Neuronal stem cell (in vitro differentiated cells): ENCODE data around the gene DPM1.

Source experiments
- DNase-seq: peaks from one replicate; pipeline ENCODE4 v3.0.0-alpha.2; 2013; ENCODE audit warnings: low spot score
- H2AFZ ChIP-seq: one replicate; pipeline ENCODE4 v1.6.1; 2013; ENCODE audit warnings: mild to moderate bottlenecking, low read length, inconsistent platforms
- H2AK5ac ChIP-seq: 2 replicates; pipeline ENCODE4 v1.6.1; 2013; ENCODE audit warnings: low read depth, mild to moderate bottlenecking, inconsistent platforms, low read length, moderate library complexity, mixed read lengths
- H2BK120ac ChIP-seq: 2 replicates; pipeline ENCODE4 v1.6.1; 2013; ENCODE audit warnings: low read depth, mild to moderate bottlenecking, inconsistent platforms, low read length, moderate library complexity, mixed read lengths
- H2BK12ac ChIP-seq: one replicate; pipeline ENCODE4 v1.6.1; 2013; ENCODE audit warnings: low read length, inconsistent platforms
- H2BK15ac ChIP-seq: 2 replicates; pipeline ENCODE4 v1.6.1; 2013; ENCODE audit warnings: mild to moderate bottlenecking, low read length, inconsistent platforms, mixed read lengths
- H2BK5ac ChIP-seq: one replicate; pipeline ENCODE4 v1.6.1; 2013; ENCODE audit warnings: inconsistent platforms, mild to moderate bottlenecking, low read length, moderate library complexity
- H3K14ac ChIP-seq: one replicate; pipeline ENCODE4 v1.6.1; 2013; ENCODE audit warnings: low read length, inconsistent platforms
- H3K18ac ChIP-seq: 2 replicates; pipeline ENCODE4 v1.6.1; 2013; ENCODE audit warnings: low read length, inconsistent platforms
- H3K23ac ChIP-seq: 2 replicates; pipeline ENCODE4 v1.6.1; 2013; ENCODE audit warnings: low read depth, mild to moderate bottlenecking, mixed read lengths, low read length, inconsistent platforms; ENCODE audit not compliant: poor library complexity
- H3K27ac ChIP-seq: replicated peaks from 3 replicates; pipeline ENCODE4 v1.5.1; 2013; ENCODE audit warnings: low read length, inconsistent platforms
- H3K27me3 ChIP-seq, 3 experiments: 2 replicates each; pipeline ENCODE4 v1.6.1; 2013; ENCODE audit warnings: low read length in 3 of 3, mild to moderate bottlenecking in 2 of 3, inconsistent platforms in 1 of 3, low read depth in 1 of 3, mixed read lengths in 1 of 3, moderate library complexity in 1 of 3; ENCODE audit not compliant: control insufficient read depth in 3 of 3, insufficient read depth in 3 of 3
- H3K36me3 ChIP-seq, 2 donors: replicated peaks in 1 of 2; 2 replicates each; pipeline ENCODE4 v1.6.1; 2013; ENCODE audit warnings: low read length in 2 of 2; ENCODE audit not compliant: control insufficient read depth in 2 of 2, insufficient read depth in 2 of 2
- H3K4ac ChIP-seq: 2 replicates; pipeline ENCODE4 v1.6.1; 2013; ENCODE audit warnings: inconsistent platforms, mild to moderate bottlenecking, low read length, moderate library complexity
- H3K4me1 ChIP-seq, 2 donors: 1 replicate in 1 of 2; 2 replicates in 1 of 2; pipeline ENCODE4 v1.6.1; 2013; ENCODE audit warnings: low read length in 2 of 2, low read depth in 1 of 2; ENCODE audit not compliant: control insufficient read depth in 2 of 2, insufficient read depth in 1 of 2
- H3K4me2 ChIP-seq: one replicate; pipeline ENCODE4 v1.6.1; 2013; ENCODE audit warnings: mild to moderate bottlenecking, low read length, inconsistent platforms; ENCODE audit not compliant: insufficient read depth, poor library complexity, severe bottlenecking
- H3K4me3 ChIP-seq, 2 donors: 2 replicates each; pipeline ENCODE4 v1.5.1; 2013; ENCODE audit warnings: low read length in 2 of 2, mild to moderate bottlenecking in 2 of 2, inconsistent platforms in 1 of 2, moderate library complexity in 1 of 2
- H3K79me1 ChIP-seq: one replicate; pipeline ENCODE4 v1.6.1; 2013; ENCODE audit warnings: low read depth, mild to moderate bottlenecking, inconsistent platforms, low read length, moderate library complexity
- H3K9ac ChIP-seq: one replicate; pipeline ENCODE4 v1.6.1; 2013; ENCODE audit warnings: mild to moderate bottlenecking, low read depth, low read length, inconsistent platforms; ENCODE audit not compliant: poor library complexity
- H3K9me3 ChIP-seq, 2 donors: replicated peaks in 1 of 2; 2 replicates each; pipeline versions ENCODE3 to v1.6.1; 2013; ENCODE audit warnings: low read length in 2 of 2, mild to moderate bottlenecking in 2 of 2, inconsistent platforms in 1 of 2, low read depth in 1 of 2, mixed read lengths in 1 of 2, moderate library complexity in 1 of 2; ENCODE audit not compliant: control insufficient read depth in 2 of 2, insufficient read depth in 1 of 2
- H4K8ac ChIP-seq: one replicate; pipeline ENCODE4 v1.6.1; 2013; ENCODE audit warnings: low read depth, mild to moderate bottlenecking, inconsistent platforms, low read length, moderate library complexity
- H4K91ac ChIP-seq: one replicate; pipeline ENCODE4 v1.6.1; 2013; ENCODE audit warnings: low read length, low read depth, mild to moderate bottlenecking, inconsistent platforms; ENCODE audit not compliant: poor library complexity
- WGBS, 2 donors: extraction: QIAGEN DNeasy Blood & Tissue Kit; methylation state at CpG; one replicate each; pipeline ENCODE4 v1.1.7; 2013; ENCODE audit warnings: missing lambda C conversion rate in 2 of 2, mixed read lengths in 1 of 2; ENCODE audit not compliant: insufficient read length in 2 of 2, insufficient replicate concordance in 1 of 2; ENCODE audit errors: extremely low coverage in 2 of 2; 5-methylcytosine and 5-hydroxymethylcytosine counted together

Gene DPM1

GRCh38 chr20:50996901-50997865, 38.9 kb upstream of the DPM1 start:
- H3K9ac ChIP-seq = no peak overlapping the region
- H2BK5ac ChIP-seq = no peak overlapping the region
- no peak overlapping the region for H3K4ac ChIP-seq
- H3K14ac ChIP-seq = no peak overlapping the region
- no peak overlapping the region for H3K27ac ChIP-seq
- H3K4me2 ChIP-seq = no peak overlapping the region
- H3K23ac ChIP-seq = no peak overlapping the region
- no peak overlapping the region for H2AFZ ChIP-seq
- H4K91ac ChIP-seq = no peak overlapping the region
- H3K18ac ChIP-seq = no peak overlapping the region
- peaks cover 6 to 7% of the 10 kb centered on the region in 2 donors for H3K4me1 ChIP-seq
- no CpG with 5 or more reads among the region's 10 CpGs for whole genome bisulfite sequencing, 2 donors
- no peak for DNase-seq
- no peaks in the 10 kb centered on the region for H3K79me1 ChIP-seq
- H3K27me3 ChIP-seq = peaks cover 0 to 3% (median 0%) of the 10 kb centered on the region in 3 experiments
- no peak overlapping the region for H2BK120ac ChIP-seq
- no peak overlapping the region for H2AK5ac ChIP-seq
- no peaks in the 10 kb centered on the region for H3K36me3 ChIP-seq
- no peaks in the 10 kb centered on the region for H3K9me3 ChIP-seq
- H3K4me3 ChIP-seq = no peak overlapping the region
- no peak overlapping the region for H2BK15ac ChIP-seq
- no peak overlapping the region for H4K8ac ChIP-seq
- H2BK12ac ChIP-seq = no peak overlapping the region

DNA sequence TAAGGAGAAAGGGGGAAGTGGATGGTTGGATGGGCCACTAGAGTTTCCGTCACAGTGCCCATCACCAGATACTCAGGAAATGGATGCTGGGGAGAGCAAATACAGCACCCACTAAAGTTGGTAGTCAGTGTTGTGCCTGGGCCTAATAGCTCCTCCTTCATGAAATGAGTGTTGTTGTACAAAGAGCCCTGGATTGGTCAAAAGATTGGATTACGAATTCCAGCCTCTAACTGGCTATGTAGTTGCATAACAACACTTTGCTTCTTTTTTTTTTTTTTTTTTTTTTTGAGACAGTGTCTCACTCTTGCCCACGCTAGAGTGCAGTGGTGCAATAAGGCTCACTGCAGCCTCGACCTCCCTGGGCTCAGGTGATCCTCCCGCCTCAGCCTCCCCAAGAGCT, 37.2 kb upstream of the DPM1 start:
- no peaks in the 10 kb centered on the region for H3K9me3 ChIP-seq
- no peak overlapping the region for H2AK5ac ChIP-seq
- H3K18ac ChIP-seq = no peak overlapping the region
- no peak for DNase-seq
- H2AFZ ChIP-seq = no peak overlapping the region
- H2BK5ac ChIP-seq = no peak overlapping the region
- no peak overlapping the region for H2BK15ac ChIP-seq
- H3K4ac ChIP-seq = no peak overlapping the region
- H3K27ac ChIP-seq = no peak overlapping the region
- H3K36me3 ChIP-seq = no peaks in the 10 kb centered on the region
- no peaks in the 10 kb centered on the region for H3K79me1 ChIP-seq
- H2BK12ac ChIP-seq = no peak overlapping the region
- peaks cover 6 to 7% of the 10 kb centered on the region in 2 donors for H3K4me1 ChIP-seq
- H2BK120ac ChIP-seq = no peak overlapping the region
- no peak overlapping the region for H4K91ac ChIP-seq
- no peak overlapping the region for H3K4me2 ChIP-seq
- no peak overlapping the region for H3K23ac ChIP-seq
- H3K14ac ChIP-seq = no peak overlapping the region
- H3K27me3 ChIP-seq = peaks cover 0 to 3% (median 0%) of the 10 kb centered on the region in 3 experiments
- H3K9ac ChIP-seq = no peak overlapping the region
- H4K8ac ChIP-seq = no peak overlapping the region
- WGBS, 2 donors = no CpG with 5 or more reads among the region's 5 CpGs
- H3K4me3 ChIP-seq = no peak overlapping the region

GRCh38 chr20:50993876-50994275, 35.5 kb upstream of the DPM1 start:
- no peak overlapping the region for H3K27ac ChIP-seq
- H4K91ac ChIP-seq = no peak overlapping the region
- WGBS, 2 donors = no CpG with 5 or more reads among the region's 9 CpGs
- no peak overlapping the region for H4K8ac ChIP-seq
- no peak overlapping the region for H2AFZ ChIP-seq
- peaks cover 0 to 3% (median 0%) of the 10 kb centered on the region in 3 experiments for H3K27me3 ChIP-seq
- H2BK15ac ChIP-seq = no peak overlapping the region
- no peak overlapping the region for H3K9ac ChIP-seq
- H3K9me3 ChIP-seq = no peaks in the 10 kb centered on the region
- H3K4me3 ChIP-seq = no peak overlapping the region
- no peak overlapping the region for H3K14ac ChIP-seq
- H2BK5ac ChIP-seq = no peak overlapping the region
- no peak overlapping the region for H2AK5ac ChIP-seq
- no peak overlapping the region for H3K4me2 ChIP-seq
- DNase-seq = no peak
- H2BK12ac ChIP-seq = no peak overlapping the region
- no peak overlapping the region for H3K23ac ChIP-seq
- no peak overlapping the region for H3K4ac ChIP-seq
- no peaks in the 10 kb centered on the region for H3K36me3 ChIP-seq
- no peak overlapping the region for H2BK120ac ChIP-seq
- no peak overlapping the region for H3K18ac ChIP-seq
- H3K4me1 ChIP-seq = peaks cover 6 to 7% of the 10 kb centered on the region in 2 donors
- no peaks in the 10 kb centered on the region for H3K79me1 ChIP-seq

DNA sequence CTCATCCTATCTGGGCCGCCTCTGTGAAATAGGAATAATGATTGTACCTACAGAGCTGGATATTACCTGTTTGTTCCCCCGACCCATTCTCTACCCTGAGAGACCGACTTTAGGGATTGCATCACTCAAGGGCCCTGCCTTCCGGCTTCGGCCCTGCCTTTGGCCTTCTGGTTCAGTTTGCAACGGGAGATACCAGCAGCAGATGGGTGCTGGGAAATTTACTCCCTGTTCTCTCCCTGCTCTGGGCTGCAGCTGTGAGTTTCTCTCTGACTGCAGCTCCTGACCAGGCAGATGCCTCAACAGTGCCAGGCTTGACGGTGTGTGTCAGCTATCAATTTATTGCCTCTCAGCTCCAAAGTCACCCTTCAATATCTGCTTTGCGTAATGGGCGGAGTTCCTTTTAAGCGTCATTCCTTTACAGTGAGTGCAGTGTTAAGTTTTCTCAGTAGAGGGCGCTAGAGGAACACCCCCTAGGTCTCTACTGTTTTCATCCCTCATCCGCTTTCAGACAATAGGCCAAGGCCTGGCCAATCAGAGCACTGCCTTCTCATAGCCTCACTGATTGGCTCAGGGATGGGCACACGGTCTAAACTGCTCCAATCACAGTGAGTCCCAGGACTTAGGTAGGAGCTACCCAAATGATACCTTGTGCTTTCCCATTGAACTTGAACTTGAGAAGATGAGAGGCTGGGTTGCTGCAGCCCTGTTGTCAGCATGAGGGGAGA, 34.6 kb upstream of the DPM1 start:
- DNase-seq = peak; percentile 85
- no peak overlapping the region for H3K27ac ChIP-seq
- no peaks in the 10 kb centered on the region for H3K9me3 ChIP-seq
- peaks cover 0 to 3% (median 0%) of the 10 kb centered on the region in 3 experiments for H3K27me3 ChIP-seq
- H2BK15ac ChIP-seq = no peak overlapping the region
- no peak overlapping the region for H3K18ac ChIP-seq
- no peak overlapping the region for H4K8ac ChIP-seq
- H4K91ac ChIP-seq = no peak overlapping the region
- no peak overlapping the region for H3K14ac ChIP-seq
- H3K9ac ChIP-seq = no peak overlapping the region
- no peaks in the 10 kb centered on the region for H3K79me1 ChIP-seq
- H3K4me2 ChIP-seq = no peak overlapping the region
- no peak overlapping the region for H3K4ac ChIP-seq
- no peak overlapping the region for H2BK120ac ChIP-seq
- no peak overlapping the region for H2BK5ac ChIP-seq
- no peak overlapping the region for H2AK5ac ChIP-seq
- H3K4me3 ChIP-seq = no peak overlapping the region
- WGBS, 2 donors = no CpG with 5 or more reads among the region's 13 CpGs
- no peak overlapping the region for H3K23ac ChIP-seq
- H2AFZ ChIP-seq = peak overlapping the region; percentile 59
- no peaks in the 10 kb centered on the region for H3K36me3 ChIP-seq
- peaks cover 6 to 7% of the 10 kb centered on the region in 2 donors for H3K4me1 ChIP-seq
- H2BK12ac ChIP-seq = peak overlapping the region; percentile 14
